Stimulated activated CD4-positive, alpha-beta T cell treated with anti-CD3 and anti-CD28 coated beads, Interleukin-4, amount 100 ng/mL, for 1 hour (primary cell): ENCODE results near the gene MIF4GD.

Source experiments
- DNase-seq: peaks from one replicate; pipeline ENCODE4 v3.0.0-alpha.2; 2020

The MIF4GD gene

GRCh38 chr17:75231071-75231470, 40.0 kb downstream of the MIF4GD start:
- DNase-seq: no peak

- DNase-seq: no peak
These were observed 42.2 kb downstream of the MIF4GD start for GRCh38 chr17:75228847-75229246.

GRCh38 chr17:75228305-75228704, 42.7 kb downstream of the MIF4GD start:
- no peak for DNase-seq

- DNase-seq: no peak
These were observed 43.3 kb downstream of the MIF4GD start for GRCh38 chr17:75227729-75228128.

GRCh38 chr17:75225016-75225415, 46.0 kb downstream of the MIF4GD start:
- DNase-seq: no peak

- DNase-seq: no peak
These were observed 51.2 kb downstream of the MIF4GD start for GRCh38 chr17:75219815-75220214.

- no peak for DNase-seq
These were observed 52.9 kb downstream of the MIF4GD start for GRCh38 chr17:75218131-75218530.
